Trophoblast cell (in vitro differentiated cells and primary cell): ENCODE measurements around the gene SNAPC2.

Experiments used
- DNase-seq, 2 donors: peaks; one replicate each; pipeline ENCODE4 v3.0.0-alpha.2; 2016
- H2AFZ ChIP-seq: 2 replicates; pipeline ENCODE4 v1.6.1; 2013; ENCODE audit warnings: low read length, moderate library complexity, mild to moderate bottlenecking; ENCODE audit not compliant: insufficient read depth, poor library complexity
- H2AK5ac ChIP-seq: 2 replicates; pipeline ENCODE4 v1.6.1; 2013; ENCODE audit warnings: mild to moderate bottlenecking, low read length
- H2BK120ac ChIP-seq: 2 replicates; pipeline ENCODE4 v1.6.1; 2013; ENCODE audit warnings: low read length, mild to moderate bottlenecking, moderate library complexity; ENCODE audit not compliant: insufficient read depth, poor library complexity
- H2BK12ac ChIP-seq: 2 replicates; pipeline ENCODE4 v1.6.1; 2013; ENCODE audit warnings: mild to moderate bottlenecking, low read length, moderate library complexity
- H2BK5ac ChIP-seq: 2 replicates; pipeline ENCODE4 v1.6.1; 2013; ENCODE audit warnings: low read length, low read depth, moderate library complexity, mild to moderate bottlenecking; ENCODE audit not compliant: poor library complexity
- H3K14ac ChIP-seq: 2 replicates; pipeline ENCODE4 v1.6.1; 2013; ENCODE audit warnings: mild to moderate bottlenecking, low read length
- H3K18ac ChIP-seq: 2 replicates; pipeline ENCODE4 v1.6.1; 2013; ENCODE audit warnings: mild to moderate bottlenecking, low read length
- H3K23ac ChIP-seq: 2 replicates; pipeline ENCODE4 v1.6.1; 2013; ENCODE audit warnings: low read length
- H3K27ac ChIP-seq: 2 replicates; pipeline ENCODE4 v1.5.1; 2013; ENCODE audit warnings: low read depth, mild to moderate bottlenecking, inconsistent platforms, low read length, moderate library complexity
- H3K27me3 ChIP-seq: 2 replicates; pipeline ENCODE4 v1.6.1; 2013; ENCODE audit warnings: inconsistent platforms, mild to moderate bottlenecking, low read length, moderate library complexity; ENCODE audit not compliant: insufficient read depth
- H3K36me3 ChIP-seq, 2 experiments: 1 replicate in 1 of 2; 2 replicates in 1 of 2; pipeline ENCODE4 v1.6.1; 2013; ENCODE audit warnings: low read length in 2 of 2, mild to moderate bottlenecking in 2 of 2, moderate library complexity in 1 of 2; ENCODE audit not compliant: insufficient read depth in 2 of 2, control insufficient read depth in 1 of 2
- H3K4ac ChIP-seq: 2 replicates; pipeline ENCODE4 v1.6.1; 2013; ENCODE audit warnings: low read depth, mild to moderate bottlenecking, low read length, moderate library complexity
- H3K4me1 ChIP-seq, 2 experiments: 1 replicate in 1 of 2; 2 replicates in 1 of 2; pipeline ENCODE4 v1.6.1; 2013; ENCODE audit warnings: low read length in 2 of 2, mild to moderate bottlenecking in 2 of 2, moderate library complexity in 1 of 2; ENCODE audit not compliant: insufficient read depth in 2 of 2, control insufficient read depth in 1 of 2
- H3K4me2 ChIP-seq: 2 replicates; pipeline ENCODE4 v1.6.1; 2013; ENCODE audit warnings: inconsistent platforms, mild to moderate bottlenecking, low read length, moderate library complexity
- H3K4me3 ChIP-seq: 2 replicates; pipeline ENCODE4 v1.5.1; 2013; ENCODE audit warnings: mild to moderate bottlenecking, low read depth, low read length, inconsistent platforms
- H3K79me1 ChIP-seq: one replicate; pipeline ENCODE4 v1.6.1; 2013; ENCODE audit warnings: low read length
- H3K79me2 ChIP-seq: 2 replicates; pipeline ENCODE4 v1.6.1; 2013; ENCODE audit warnings: low read length, mild to moderate bottlenecking; ENCODE audit not compliant: control insufficient read depth, insufficient read depth, poor library complexity
- H3K9ac ChIP-seq: 2 replicates; pipeline ENCODE4 v1.6.1; 2013; ENCODE audit warnings: mild to moderate bottlenecking, low read length
- H3K9me3 ChIP-seq: 2 replicates; pipeline ENCODE4 v1.6.1; 2013; ENCODE audit warnings: low read depth, mild to moderate bottlenecking, control low read depth, inconsistent platforms, low read length; ENCODE audit not compliant: insufficient read depth
- H4K12ac ChIP-seq: 2 replicates; pipeline ENCODE4 v1.6.1; 2013; ENCODE audit warnings: low read depth, mild to moderate bottlenecking, low read length, moderate library complexity
- H4K8ac ChIP-seq: 2 replicates; pipeline ENCODE4 v1.6.1; 2013; ENCODE audit warnings: low read depth, mild to moderate bottlenecking, low read length, moderate library complexity
- H4K91ac ChIP-seq: one replicate; pipeline ENCODE4 v1.6.1; 2013; ENCODE audit warnings: low read depth, mild to moderate bottlenecking, low read length, moderate library complexity
- WGBS: extraction: QIAGEN DNeasy Blood & Tissue Kit; methylation state at CpG from one replicate; pipeline ENCODE4 v1.1.7; 2013; ENCODE audit warnings: missing lambda C conversion rate; ENCODE audit not compliant: insufficient read length, insufficient coverage; ENCODE audit errors: extremely low coverage; 5-methylcytosine and 5-hydroxymethylcytosine counted together

The SNAPC2 gene

GRCh38 chr19:7963566-7963965 lies 43.4 kb downstream of the SNAPC2 start:
- H2AFZ ChIP-seq = no peak overlapping the region
- H4K91ac ChIP-seq = no peak overlapping the region
- no peak overlapping the region for H3K27ac ChIP-seq
- H4K8ac ChIP-seq = no peak overlapping the region
- WGBS = no CpG with 5 or more reads among the region's 25 CpGs
- no peak overlapping the region for H3K4me3 ChIP-seq
- no peak overlapping the region for H3K18ac ChIP-seq
- no peak overlapping the region for H3K4ac ChIP-seq
- no peaks in the 10 kb centered on the region for H3K9me3 ChIP-seq
- H3K9ac ChIP-seq = no peak overlapping the region
- H3K4me2 ChIP-seq = no peak overlapping the region
- no peak overlapping the region for H2AK5ac ChIP-seq
- H3K14ac ChIP-seq = no peak overlapping the region
- peaks cover 4 to 11% of the 10 kb centered on the region in 2 experiments for H3K4me1 ChIP-seq
- peaks cover 4% of the 10 kb centered on the region for H3K79me1 ChIP-seq
- no peaks in the 10 kb centered on the region for H3K79me2 ChIP-seq
- no peak for DNase-seq
- no peak overlapping the region for H2BK5ac ChIP-seq
- H3K36me3 ChIP-seq = peaks cover 52 to 67% of the 10 kb centered on the region in 2 experiments
- no peak overlapping the region for H4K12ac ChIP-seq
- no peaks in the 10 kb centered on the region for H3K27me3 ChIP-seq
- H3K23ac ChIP-seq = no peak overlapping the region
- no peak overlapping the region for H2BK120ac ChIP-seq
- H2BK12ac ChIP-seq = no peak overlapping the region

- Histone ChIP-seq H2AFZ (no peak overlapping the region), H3K79me1 (peaks cover 4% of the 10 kb centered on the region), H3K27me3 (no peaks in the 10 kb centered on the region), H3K79me2 (no peaks in the 10 kb centered on the region), H3K27ac (peak overlapping the region; percentile 89), H3K4me3 (no peak overlapping the region), H3K36me3 (peaks cover 59 to 69% of the 10 kb centered on the region in 2 experiments), H3K18ac (peak overlapping the region; percentile 68), H3K23ac (no peak overlapping the region), H3K14ac (peak overlapping the region; percentile 72), H3K4ac (no peak overlapping the region), H2BK12ac (peak overlapping the region; percentile 65), H4K8ac (peak overlapping the region; percentile 22), H3K4me1 (peaks cover 4 to 11% of the 10 kb centered on the region in 2 experiments), H2AK5ac (peak overlapping the region; percentile 75), H3K9ac (no peak overlapping the region), H2BK120ac (no peak overlapping the region), H4K91ac (peak overlapping the region; percentile 59), H2BK5ac (peak overlapping the region; percentile 60), H3K9me3 (no peaks in the 10 kb centered on the region), H3K4me2 (peak overlapping the region; percentile 42), H4K12ac (no peak overlapping the region)
- peak in 1 of 2 donors; percentile 46 for DNase-seq
- WGBS = no CpG with 5 or more reads among the region's 12 CpGs
Observed at GRCh38 chr19:7965259-7965841, 45.2 kb downstream of the SNAPC2 start.

- Histone ChIP-seq H3K79me1 (peaks cover 4% of the 10 kb centered on the region), H2AFZ (no peak overlapping the region), H3K9ac (peak overlapping the region; percentile 17), H3K27me3 (no peaks in the 10 kb centered on the region), H3K23ac (no peak overlapping the region), H3K4ac (no peak overlapping the region), H3K36me3 (peaks cover 62 to 69% of the 10 kb centered on the region in 2 experiments), H3K9me3 (no peaks in the 10 kb centered on the region), H2BK12ac (peak overlapping the region; percentile 65), H3K79me2 (no peaks in the 10 kb centered on the region), H2BK5ac (peak overlapping the region; percentile 60), H3K4me2 (peak overlapping the region; percentile 42), H2BK120ac (peak overlapping the region; percentile 28), H3K4me1 (peaks cover 4 to 11% of the 10 kb centered on the region in 2 experiments), H3K27ac (peak overlapping the region; percentile 89), H4K12ac (no peak overlapping the region), H2AK5ac (peak overlapping the region; percentile 75), H4K91ac (peak overlapping the region; percentile 59), H4K8ac (peak overlapping the region; percentile 22), H3K14ac (peak overlapping the region; percentile 72), H3K4me3 (no peak overlapping the region), H3K18ac (peak overlapping the region; percentile 68)
- WGBS = no CpG with 5 or more reads among the region's 12 CpGs
- DNase-seq = peak; percentile 87
Observed at GRCh38 chr19:7965921-7966665, 46.0 kb downstream of the SNAPC2 start.

GRCh38 chr19:7968008-7968795 lies 48.1 kb downstream of the SNAPC2 start:
- WGBS = no CpG with 5 or more reads among the region's 15 CpGs
- H3K14ac ChIP-seq = no peak overlapping the region
- no peak overlapping the region for H3K4ac ChIP-seq
- no peak overlapping the region for H2BK5ac ChIP-seq
- H2BK120ac ChIP-seq = no peak overlapping the region
- H3K27me3 ChIP-seq = no peaks in the 10 kb centered on the region
- H4K8ac ChIP-seq = no peak overlapping the region
- H3K36me3 ChIP-seq = peaks cover 68 to 69% of the 10 kb centered on the region in 2 experiments
- H2BK12ac ChIP-seq = no peak overlapping the region
- H3K27ac ChIP-seq = no peak overlapping the region
- peaks cover 4% of the 10 kb centered on the region for H3K79me1 ChIP-seq
- H3K9ac ChIP-seq = no peak overlapping the region
- H3K4me3 ChIP-seq = no peak overlapping the region
- H2AFZ ChIP-seq = no peak overlapping the region
- no peaks in the 10 kb centered on the region for H3K79me2 ChIP-seq
- no peak for DNase-seq
- H4K91ac ChIP-seq = no peak overlapping the region
- no peak overlapping the region for H3K18ac ChIP-seq
- no peak overlapping the region for H2AK5ac ChIP-seq
- no peak overlapping the region for H4K12ac ChIP-seq
- peaks cover 4 to 11% of the 10 kb centered on the region in 2 experiments for H3K4me1 ChIP-seq
- no peak overlapping the region for H3K4me2 ChIP-seq
- no peaks in the 10 kb centered on the region for H3K9me3 ChIP-seq
- H3K23ac ChIP-seq = no peak overlapping the region
